ENCODE data around the gene PCMT1. TPM values are rescaled to one million over a fixed set of nuclear protein-coding genes. Genes with fewer than 3 reads are reported as not detected.
"Not testable (repeated sequence)": the region's sequence is repeated elsewhere in the genome, so short reads cannot be mapped to it uniquely, and the experiment has no call there.

PCMT1 gene
- total RNA-seq, 2 donors from 2014 or later, result 70.7 to 86.9 TPM

- peak; percentile 53 to 60 for ATAC-seq
- H3K36me3 Mint-ChIP-seq, result peaks cover 0 to 5% of the 10 kb centered on the region in 2 donors
- no peaks in the 10 kb centered on the region for H3K9me3 Mint-ChIP-seq
- H3K27ac Mint-ChIP-seq, result no peak overlapping the region
- peak in 1 of 2 donors; percentile 85 for DNase-seq (ENCODE audit: low spot score in 2 of 2)
Observed at GRCh38 chr6:149834513-149835481, 85.3 kb downstream of the PCMT1 start.

- Mint-ChIP-seq H3K27ac (no peak overlapping the region), H3K36me3 (peaks cover 0 to 5% of the 10 kb centered on the region in 2 donors), H3K9me3 (no peaks in the 10 kb centered on the region)
- DNase-seq (ENCODE audit: low spot score in 2 of 2), result peak in 1 of 2 donors; percentile 51
- peak; percentile 87 to 90 for ATAC-seq
Observed at GRCh38 chr6:149840345-149841075, 91.0 kb downstream of the PCMT1 start.

DNA sequence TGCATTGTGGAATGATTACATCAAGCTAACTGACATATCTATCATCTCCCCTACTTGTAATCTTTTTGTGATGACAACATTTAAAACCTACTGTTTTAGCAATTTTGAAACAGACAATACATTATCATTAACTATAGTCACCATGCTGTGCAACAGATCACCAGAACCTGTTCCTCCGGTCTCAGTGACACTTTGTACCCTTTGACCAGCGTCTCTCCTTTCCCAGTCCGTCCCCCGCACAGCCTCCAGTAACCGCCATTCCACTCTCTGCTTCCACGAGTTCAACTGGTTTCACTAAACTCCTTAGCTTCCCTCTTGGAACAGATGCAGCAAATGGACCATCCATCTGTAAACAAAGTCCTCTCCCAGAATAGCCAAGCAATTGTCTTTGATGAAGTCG is 92.8 kb downstream of the PCMT1 start:
- Mint-ChIP-seq H3K36me3 (no peaks in the 10 kb centered on the region), H3K9me3 (no peaks in the 10 kb centered on the region), H3K27ac (peak overlapping the region in 1 of 2 donors; percentile 45)
- DNase-seq (ENCODE audit: low spot score in 2 of 2) (no peak), ATAC-seq (no peak)

DNA sequence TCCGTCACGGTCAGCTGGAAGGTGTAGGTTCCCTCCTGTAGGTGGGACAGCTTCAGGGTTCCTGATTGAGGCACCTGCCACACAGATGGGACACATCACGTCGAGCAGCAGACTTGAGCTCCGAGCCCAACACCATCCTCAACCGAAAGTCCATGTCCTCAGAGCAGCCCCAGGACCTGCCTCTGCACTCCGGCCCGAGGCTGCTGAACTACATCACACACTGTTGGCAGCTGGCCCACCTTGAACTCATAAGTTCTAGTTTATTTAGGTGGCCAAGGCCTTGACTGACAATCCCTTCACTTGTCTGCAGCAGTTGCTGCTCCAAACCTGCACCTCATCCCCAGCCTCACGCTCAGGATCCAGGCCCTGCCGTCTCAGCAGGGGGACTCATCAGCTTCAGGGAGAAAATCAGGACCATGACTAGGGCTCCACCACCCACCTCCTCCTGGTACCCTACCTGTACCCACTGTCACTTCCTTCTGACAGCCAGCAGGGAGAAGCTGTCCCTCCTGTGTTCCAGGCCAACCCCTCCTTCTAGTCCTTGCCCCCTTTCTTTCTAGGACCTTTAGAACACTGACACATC is 93.6 kb downstream of the PCMT1 start:
- Mint-ChIP-seq H3K36me3 (no peaks in the 10 kb centered on the region), H3K9me3 (no peaks in the 10 kb centered on the region), H3K27ac (no peak overlapping the region)
- DNase-seq (ENCODE audit: low spot score in 2 of 2), result no peak
- no peak for ATAC-seq

DNA sequence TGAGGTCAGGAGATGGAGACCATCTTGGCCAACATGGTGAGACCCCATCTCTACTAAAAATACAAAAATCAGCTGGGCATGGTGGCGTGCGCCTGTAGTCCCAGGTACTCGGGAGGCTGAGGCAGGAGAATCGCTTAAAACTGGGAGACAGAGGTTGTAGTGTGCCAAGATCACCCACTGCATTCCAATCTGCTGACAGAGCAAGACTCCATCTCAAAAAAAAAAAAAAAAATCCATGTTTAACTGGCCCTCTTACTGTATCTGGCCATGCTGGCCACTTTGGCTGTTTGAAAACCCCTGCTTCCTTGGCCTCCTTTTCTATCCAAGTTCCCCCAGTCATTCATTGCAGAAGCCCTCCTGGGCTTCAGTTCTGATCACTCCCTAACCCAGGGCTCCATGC is 94.5 kb downstream of the PCMT1 start:
- not testable (repeated sequence) for H3K27ac Mint-ChIP-seq; H3K9me3 Mint-ChIP-seq; DNase-seq (ENCODE audit: low spot score in 2 of 2); ATAC-seq; H3K36me3 Mint-ChIP-seq

DNA sequence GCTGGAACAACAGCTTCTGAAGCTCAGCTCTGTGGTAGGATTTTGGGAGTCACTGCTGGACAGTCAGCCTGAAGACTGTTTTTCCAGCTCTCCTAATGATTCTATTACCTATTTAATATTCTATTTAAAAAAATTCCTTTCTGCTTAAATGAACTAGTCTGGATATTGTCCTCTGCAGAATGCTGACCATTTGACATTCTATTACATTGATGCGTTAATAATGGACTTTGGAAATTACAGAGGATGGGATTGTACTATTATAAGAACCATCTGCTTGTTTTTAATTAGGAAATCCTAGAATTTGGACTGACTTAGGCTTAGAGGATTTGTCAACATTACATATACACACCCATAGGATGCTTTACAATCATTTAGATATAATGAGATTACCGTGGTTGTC is 94.9 kb downstream of the PCMT1 start:
- Mint-ChIP-seq H3K36me3 (no peaks in the 10 kb centered on the region), H3K9me3 (no peaks in the 10 kb centered on the region), H3K27ac (no peak overlapping the region)
- DNase-seq (ENCODE audit: low spot score in 2 of 2) (no peak), ATAC-seq (no peak)

GRCh38 chr6:149845549-149845948 is 96.0 kb downstream of the PCMT1 start:
- no peaks in the 10 kb centered on the region for H3K36me3 Mint-ChIP-seq
- DNase-seq (ENCODE audit: low spot score in 2 of 2) (no peak), ATAC-seq (no peak)
- H3K9me3 Mint-ChIP-seq, result no peaks in the 10 kb centered on the region
- no peak overlapping the region for H3K27ac Mint-ChIP-seq

DNA sequence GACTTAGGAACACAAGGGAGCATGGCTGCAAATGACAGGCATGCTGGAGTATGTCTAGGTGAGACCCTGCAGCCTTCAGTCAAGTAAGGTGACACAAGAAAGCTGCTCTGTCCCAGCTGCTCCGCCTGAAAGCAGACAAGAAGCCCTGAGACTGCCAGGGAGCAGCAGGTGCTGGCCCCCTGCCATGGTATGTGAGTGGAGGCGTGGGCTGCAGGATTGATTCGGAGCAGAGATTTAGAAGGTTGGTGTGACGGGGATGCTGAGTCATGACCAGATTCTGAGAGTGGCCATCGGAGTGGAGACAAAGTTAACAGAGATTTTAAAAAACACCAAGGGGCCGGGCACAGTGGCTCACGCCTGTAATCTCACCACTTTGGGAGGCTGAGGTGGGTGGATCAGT is 96.8 kb downstream of the PCMT1 start:
- H3K27ac Mint-ChIP-seq, result no peak overlapping the region
- H3K36me3 Mint-ChIP-seq, result no peaks in the 10 kb centered on the region
- ATAC-seq (no peak), DNase-seq (ENCODE audit: low spot score in 2 of 2) (no peak)
- H3K9me3 Mint-ChIP-seq, result no peaks in the 10 kb centered on the region

DNA sequence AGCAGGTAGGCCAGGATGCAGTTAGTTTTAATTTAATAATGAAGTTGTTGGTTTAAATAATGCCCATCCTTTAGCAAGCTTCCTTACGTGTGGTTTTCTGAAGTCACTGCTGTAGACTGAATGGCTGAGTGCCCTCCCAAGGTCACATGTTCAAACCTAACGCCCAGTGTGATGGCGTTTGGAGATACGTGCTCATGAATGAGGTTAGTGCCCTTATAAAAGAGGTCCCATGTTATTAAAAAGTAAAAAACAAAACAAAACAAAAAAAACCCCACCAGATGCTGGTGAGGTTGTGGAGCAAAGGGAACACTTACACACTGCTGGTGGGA is 98.4 kb downstream of the PCMT1 start:
- ATAC-seq (no peak), DNase-seq (ENCODE audit: low spot score in 2 of 2) (no peak)
- H3K27ac Mint-ChIP-seq, result no peak overlapping the region
- no peaks in the 10 kb centered on the region for H3K9me3 Mint-ChIP-seq
- no peaks in the 10 kb centered on the region for H3K36me3 Mint-ChIP-seq

- not testable (repeated sequence) for ATAC-seq; DNase-seq (ENCODE audit: low spot score in 2 of 2); H3K9me3 Mint-ChIP-seq; H3K27ac Mint-ChIP-seq; H3K36me3 Mint-ChIP-seq
Observed at GRCh38 chr6:149848343-149848742, 98.8 kb downstream of the PCMT1 start.

DNA sequence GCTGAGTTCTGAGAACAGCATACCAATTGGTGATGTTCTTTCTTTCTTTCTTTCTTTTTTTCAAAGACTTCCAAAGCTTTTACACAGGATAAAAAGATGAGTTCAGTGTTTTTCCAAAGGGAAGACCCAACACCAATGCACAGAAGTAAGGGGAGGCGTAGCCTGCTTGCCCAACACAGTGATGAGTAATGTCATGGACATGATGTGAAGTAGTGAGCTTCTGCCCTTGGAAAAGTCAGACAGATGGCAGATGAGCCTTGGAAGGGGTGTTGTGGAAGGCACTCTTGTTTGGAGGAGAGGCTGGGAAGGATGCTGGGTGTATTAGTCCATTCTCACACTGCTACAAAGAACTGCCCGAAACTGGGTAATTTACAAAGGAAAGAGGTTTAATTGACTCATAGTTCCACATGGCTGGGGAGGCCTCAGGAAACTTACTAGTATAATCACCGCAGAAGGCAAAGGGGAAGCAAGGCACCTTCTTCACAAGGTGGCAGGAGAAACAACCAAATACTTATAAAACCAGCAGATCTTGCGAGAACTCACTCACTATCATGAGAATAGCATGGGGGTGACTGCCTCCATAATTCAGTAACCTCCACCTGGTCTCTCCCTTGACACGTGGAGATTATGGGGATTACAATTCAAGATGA is 102.0 kb downstream of the PCMT1 start:
- H3K27ac Mint-ChIP-seq, result no peak overlapping the region
- ATAC-seq (peak in 1 of 2 donors; percentile 39), DNase-seq (ENCODE audit: low spot score in 2 of 2) (no peak)
- no peaks in the 10 kb centered on the region for H3K9me3 Mint-ChIP-seq
- no peaks in the 10 kb centered on the region for H3K36me3 Mint-ChIP-seq

GRCh38 chr6:149852180-149852579 is 102.6 kb downstream of the PCMT1 start:
- Mint-ChIP-seq H3K36me3 (no peaks in the 10 kb centered on the region), H3K27ac (no peak overlapping the region), H3K9me3 (no peaks in the 10 kb centered on the region)
- DNase-seq (ENCODE audit: low spot score in 2 of 2) (no peak), ATAC-seq (peak; percentile 20 to 24)

DNA sequence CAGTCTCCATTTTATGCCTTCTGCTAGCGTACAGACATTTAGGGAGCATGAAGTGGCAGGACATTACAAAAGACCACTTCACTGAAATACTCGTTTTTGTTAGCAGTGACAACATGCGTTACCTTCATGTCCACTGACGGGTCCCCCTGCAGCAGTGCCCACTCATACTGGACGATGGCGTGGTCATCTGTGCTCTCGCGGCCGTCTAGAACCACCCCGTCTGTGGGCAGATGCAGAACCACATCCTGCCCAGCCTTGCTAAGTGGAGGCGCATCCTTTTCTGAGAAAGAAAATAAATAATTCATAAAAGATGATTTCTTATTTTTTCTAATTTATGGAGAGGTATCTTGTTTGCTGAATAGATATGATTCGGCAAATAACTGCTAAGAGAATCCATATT is 103.3 kb downstream of the PCMT1 start:
- ATAC-seq, result peak in 1 of 2 donors; percentile 34
- no peaks in the 10 kb centered on the region for H3K9me3 Mint-ChIP-seq
- no peaks in the 10 kb centered on the region for H3K36me3 Mint-ChIP-seq
- no peak overlapping the region for H3K27ac Mint-ChIP-seq
- DNase-seq (ENCODE audit: low spot score in 2 of 2), result no peak

- H3K9me3 Mint-ChIP-seq; ATAC-seq; H3K36me3 Mint-ChIP-seq; DNase-seq (ENCODE audit: low spot score in 2 of 2); H3K27ac Mint-ChIP-seq: not testable (repeated sequence)
Observed at GRCh38 chr6:149854017-149854416, 104.5 kb downstream of the PCMT1 start.

- ATAC-seq (no peak), DNase-seq (ENCODE audit: low spot score in 2 of 2) (no peak)
- no peaks in the 10 kb centered on the region for H3K36me3 Mint-ChIP-seq
- no peaks in the 10 kb centered on the region for H3K9me3 Mint-ChIP-seq
- H3K27ac Mint-ChIP-seq, result no peak overlapping the region
Observed at GRCh38 chr6:149854532-149854931, 105.0 kb downstream of the PCMT1 start.

DNA sequence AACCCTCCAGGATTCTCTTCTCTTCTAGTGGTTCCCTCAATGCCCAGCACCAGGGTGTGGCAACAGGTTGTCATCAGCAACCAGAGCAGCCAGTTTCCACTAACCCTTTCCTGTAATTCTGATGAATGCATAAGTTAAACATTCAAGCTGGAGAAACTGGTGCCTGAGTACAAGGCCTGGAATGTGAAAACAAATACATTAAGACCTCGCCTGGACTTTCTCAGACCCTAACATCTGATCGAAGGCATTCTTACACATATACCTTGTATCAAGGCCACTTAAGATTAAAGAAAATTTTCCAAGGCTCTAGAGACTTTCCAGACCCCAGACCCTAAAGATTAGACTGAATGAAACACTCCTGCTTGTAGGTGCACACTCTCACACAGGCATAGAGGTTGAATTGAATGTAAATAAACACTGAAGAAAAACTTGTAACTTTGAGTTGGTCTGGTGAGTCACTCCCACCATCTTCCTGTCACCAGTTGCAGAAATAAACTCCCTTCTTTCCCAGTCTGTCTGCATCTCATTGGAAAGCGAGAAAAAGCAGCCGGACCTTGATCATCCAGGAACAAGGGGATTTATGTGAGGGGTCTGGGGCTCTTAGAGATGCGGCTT is 105.6 kb downstream of the PCMT1 start:
- Mint-ChIP-seq H3K9me3 (no peaks in the 10 kb centered on the region), H3K36me3 (no peaks in the 10 kb centered on the region), H3K27ac (no peak overlapping the region)
- DNase-seq (ENCODE audit: low spot score in 2 of 2), result no peak
- ATAC-seq, result no peak
